Endothelial cell of umbilical vein (primary cell): ENCODE measurements around the gene PRCD. TPM values are rescaled to one million over a fixed set of nuclear protein-coding genes. Genes with fewer than 3 reads are reported as not detected.

ENCODE experiments used
- BruUV-seq: library from RNA; stranded (reverse); fragments of 400-500 nt; replicated peaks from 2 replicates; lab custom pipeline; 2021; lab: Mats Ljungman, UMichigan
- CTCF ChIA-PET: fragments of 300-600, 350-600 bp; sonication (Branson Sonifier 250); formaldehyde crosslinking; loops from one replicate; lab custom pipeline; 2021; ENCODE audit warnings: antibody characterized with exemption, inconsistent platforms; lab: Charles Lee
- POLR2A ChIA-PET: fragments of 300-600, 350-600 bp; sonication (Branson Sonifier 250); formaldehyde crosslinking; loops from one replicate; lab custom pipeline; 2021; ENCODE audit warnings: antibody characterized with exemption, inconsistent platforms; lab: Charles Lee
- DNase-seq: peaks from one replicate; pipeline ENCODE4 v3.0.0-alpha.2; 2011; ENCODE audit warnings: low read depth, low spot score
- FAIRE-seq: peaks from 2 replicates; lab custom pipeline; 2011; peaks lifted over from hg19 to GRCh38; lab: Jason Lieb, UNC
- H2AFZ ChIP-seq: 2 replicates; pipeline ENCODE4 v1.6.0; 2012; ENCODE audit warnings: low read depth, low read length, control low read depth, inconsistent platforms
- H3K27ac ChIP-seq: 2 replicates; pipeline ENCODE4 v1.5.1; 2011; ENCODE audit warnings: low read depth, mild to moderate bottlenecking, control low read depth, low read length, moderate library complexity; ENCODE audit not compliant: insufficient read depth
- H3K27me3 ChIP-seq, 2 experiments: 2 replicates each; pipeline versions ENCODE4 v1.6.0 to v1.6.1; 2011; ENCODE audit warnings: low read length in 2 of 2, mixed read lengths in 1 of 2; ENCODE audit not compliant: control insufficient read depth in 2 of 2, insufficient read depth in 2 of 2
- H3K36me3 ChIP-seq, 2 experiments: 2 replicates in 1 of 2; 3 replicates in 1 of 2; pipeline ENCODE4 v1.5.1; 2011; ENCODE audit warnings: low read length in 2 of 2, mild to moderate bottlenecking in 1 of 2, moderate library complexity in 1 of 2; ENCODE audit not compliant: control insufficient read depth in 2 of 2, insufficient read depth in 2 of 2; ENCODE audit errors: extremely low read depth in 1 of 2
- H3K4me1 ChIP-seq: 3 replicates; pipeline ENCODE4 v1.5.1; 2011; ENCODE audit warnings: mild to moderate bottlenecking, low read length; ENCODE audit not compliant: control insufficient read depth, insufficient read depth; ENCODE audit errors: extremely low read depth
- H3K4me2 ChIP-seq: 2 replicates; pipeline ENCODE4 v1.6.1; 2011; ENCODE audit warnings: low read length, control low read depth, mixed read lengths; ENCODE audit not compliant: insufficient read depth
- H3K4me3 ChIP-seq, 3 experiments: fragments of 200-600 bp in 1 of 3; sonication (generic), shearing (Covaris generic) in 1 of 3; replicated peaks in 1 of 3; 2 replicates each; pipeline ENCODE4 v1.5.1; 2011 to 2016; ENCODE audit warnings: control low read depth in 3 of 3, low read length in 3 of 3, mild to moderate bottlenecking in 2 of 3, inconsistent platforms in 1 of 3, low read depth in 1 of 3, moderate library complexity in 1 of 3; ENCODE audit not compliant: insufficient read depth in 1 of 3
- H3K79me2 ChIP-seq: 2 replicates; pipeline ENCODE4 v1.6.0; 2012; ENCODE audit warnings: low read length, inconsistent platforms; ENCODE audit not compliant: control insufficient read depth, insufficient read depth
- H3K9ac ChIP-seq: replicated peaks from 2 replicates; pipeline ENCODE3; 2011; ENCODE audit warnings: low read length, control low read depth; ENCODE audit not compliant: insufficient read depth; ENCODE audit errors: extremely low read depth
- H3K9me1 ChIP-seq: replicated peaks from 3 replicates; pipeline ENCODE4 v1.6.0; 2011; ENCODE audit warnings: mild to moderate bottlenecking, low read length; ENCODE audit not compliant: control insufficient read depth, insufficient read depth; ENCODE audit errors: extremely low read depth
- H3K9me3 ChIP-seq: replicated peaks from 2 replicates; pipeline ENCODE4 v1.5.1; 2012; ENCODE audit warnings: low read length, inconsistent platforms; ENCODE audit not compliant: control insufficient read depth, insufficient read depth
- H4K20me1 ChIP-seq: replicated peaks from 2 replicates; pipeline ENCODE3; 2011; ENCODE audit warnings: mild to moderate bottlenecking, low read length; ENCODE audit not compliant: control insufficient read depth, insufficient read depth; ENCODE audit errors: extremely low read depth
- EZH2 ChIP-seq: IDR thresholded peaks from 2 replicates; pipeline ENCODE4 v1.6.1; 2012; ENCODE audit warnings: borderline replicate concordance, low read depth, mild to moderate bottlenecking, moderate library complexity, low read length, inconsistent platforms; ENCODE audit not compliant: severe bottlenecking
- FOS ChIP-seq: IDR thresholded peaks from 2 replicates; pipeline ENCODE4 v1.6.1; 2011; ENCODE audit warnings: mild to moderate bottlenecking, low read length, moderate library complexity, borderline replicate concordance; ENCODE audit not compliant: insufficient read depth
- JUN ChIP-seq: IDR thresholded peaks from 2 replicates; pipeline ENCODE4 v1.6.1; 2011; ENCODE audit warnings: borderline replicate concordance, low read depth; ENCODE audit not compliant: insufficient read length, insufficient read depth
- MYC ChIP-seq: IDR thresholded peaks from one replicate; pipeline ENCODE4 v1.6.1; 2011; ENCODE audit warnings: mild to moderate bottlenecking, low read depth, low read length
- POLR2AphosphoS5 ChIP-seq: IDR thresholded peaks from 2 replicates; pipeline ENCODE4 v1.6.1; 2012; ENCODE audit warnings: low read depth, mild to moderate bottlenecking, control low read depth, low read length, moderate library complexity; ENCODE audit not compliant: insufficient read depth
- dilution Hi-C: fragments of 300-500 bp; cut with MboI; formaldehyde crosslinking; loops from one replicate; pipeline ENCODE4 v1.15.0; 2019; ENCODE audit warnings: low sequenced_read_pairs; ENCODE audit not compliant: extremely low pct_ligation_motif_present
- intact Hi-C: fragments of 100-400 bp; cut with micrococcal nuclease; formaldehyde crosslinking; loops from one replicate; pipeline ENCODE4 v1.10.0; 2022
- polyA plus RNA-seq, 4 experiments: library from polyadenylated mRNA; depleted of rRNA in 3 of 4; stranded (reverse) in 3 of 4; unstranded in 1 of 4; fragments of >200 nt; gene quantifications; 2 replicates each; pipeline versions ENCODE4 v1.2.1 to v1.2.3, GENCODE V29; 2011 to 2012; ENCODE audit warnings: missing spikeins in 1 of 4
- total RNA-seq: library from RNA; stranded (reverse); gene quantifications from 2 replicates; pipeline ENCODE4 v1.2.3, GENCODE V29; 2021
- TF ChIP-seq, protein P1 (sequence below): IDR thresholded peaks from 2 replicates; pipeline ENCODE4 v1.6.1; 2011; ENCODE audit not compliant: insufficient read depth, insufficient read length

The PRCD gene
- total and polyA plus RNA-seq, 2 donors (not counting 3 experiments of a cell fraction or from before 2014, with no cell fraction given) = not detected

DNA sequence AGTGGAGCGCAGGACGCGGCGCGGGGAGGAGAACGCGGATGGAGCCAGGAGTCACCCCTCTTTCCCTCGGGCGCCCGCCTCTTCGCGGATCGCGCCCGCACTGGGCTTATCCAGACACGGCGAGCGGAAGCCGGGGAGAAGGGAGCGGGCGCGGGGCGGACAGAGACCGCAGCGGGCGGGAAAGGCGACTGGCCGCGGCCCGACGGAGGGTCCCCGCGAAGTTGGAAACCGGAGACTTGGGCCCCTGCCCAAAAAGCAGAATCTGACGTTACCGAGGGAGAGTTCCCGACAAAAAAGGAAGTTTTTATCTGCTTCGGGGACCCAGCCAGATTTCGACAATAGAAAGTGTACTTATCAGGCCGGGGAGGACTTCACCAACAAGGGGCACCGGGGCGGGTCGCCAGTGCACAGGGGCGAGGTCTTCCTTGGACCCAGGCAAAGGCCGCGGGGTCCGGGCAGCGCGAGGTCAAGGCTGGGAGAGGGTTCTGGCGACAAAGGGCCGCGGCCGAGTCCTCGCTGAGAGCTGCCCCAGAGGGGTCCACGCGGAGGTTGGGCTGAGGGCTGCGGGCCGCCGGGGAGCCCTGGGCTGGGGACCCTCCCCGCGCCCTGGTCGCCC lies 45.3 kb downstream of the PRCD start:
- Histone ChIP-seq H4K20me1 (no peaks in the 10 kb centered on the region), H3K27me3 (peaks cover 16 to 18% of the 10 kb centered on the region in 2 experiments), H3K27ac (no peak overlapping the region), H3K4me3 (peak overlapping the region; percentile 17 to 37 (median 35)), H3K9me1 (no peaks in the 10 kb centered on the region), H2AFZ (peak overlapping the region; percentile 63), H3K4me2 (peak overlapping the region; percentile 78), H3K9me3 (no peaks in the 10 kb centered on the region), H3K36me3 (no peaks in the 10 kb centered on the region), H3K4me1 (peaks cover 5% of the 10 kb centered on the region), H3K9ac (no peak overlapping the region), H3K79me2 (no peaks in the 10 kb centered on the region)
- dilution Hi-C loops (no loop called here), intact Hi-C loops (loop anchor here (5.0 kb wide), 1 partner anchor 37 kb away; no protein-coding TSS in a partner anchor)
- POLR2A ChIA-PET = no interaction called here
- CTCF ChIA-PET = interaction anchor here (0.8 to 3.9 kb wide), 11 partner anchors 16 to 97 kb away, joined by 3 to 32 read pairs (median 7); partner anchors contain the start of gene PRCD
- DNase-seq (no peak), FAIRE-seq (peak; percentile 55)
- no TSS peak for BruUV-seq
- TF ChIP-seq MYC (no peak), POLR2AphosphoS5 (no peak), FOS (no peak), EZH2 (peak; percentile 77), JUN (no peak)
- TF ChIP-seq, protein P1, sequence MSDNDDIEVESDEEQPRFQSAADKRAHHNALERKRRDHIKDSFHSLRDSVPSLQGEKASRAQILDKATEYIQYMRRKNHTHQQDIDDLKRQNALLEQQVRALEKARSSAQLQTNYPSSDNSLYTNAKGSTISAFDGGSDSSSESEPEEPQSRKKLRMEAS = no peak
